ENCODE measurements around the gene L1CAM. TPM values are rescaled to one million over a fixed set of nuclear protein-coding genes. Genes with fewer than 3 reads are reported as not detected.

Gene L1CAM
- total and polyA plus RNA-seq, 9 of the 15 experiments (the other 6 are each of a cell fraction or from before 2014, with no cell fraction given): 0.09 to 0.86 (median 0.26) TPM; not detected in 3

DNA sequence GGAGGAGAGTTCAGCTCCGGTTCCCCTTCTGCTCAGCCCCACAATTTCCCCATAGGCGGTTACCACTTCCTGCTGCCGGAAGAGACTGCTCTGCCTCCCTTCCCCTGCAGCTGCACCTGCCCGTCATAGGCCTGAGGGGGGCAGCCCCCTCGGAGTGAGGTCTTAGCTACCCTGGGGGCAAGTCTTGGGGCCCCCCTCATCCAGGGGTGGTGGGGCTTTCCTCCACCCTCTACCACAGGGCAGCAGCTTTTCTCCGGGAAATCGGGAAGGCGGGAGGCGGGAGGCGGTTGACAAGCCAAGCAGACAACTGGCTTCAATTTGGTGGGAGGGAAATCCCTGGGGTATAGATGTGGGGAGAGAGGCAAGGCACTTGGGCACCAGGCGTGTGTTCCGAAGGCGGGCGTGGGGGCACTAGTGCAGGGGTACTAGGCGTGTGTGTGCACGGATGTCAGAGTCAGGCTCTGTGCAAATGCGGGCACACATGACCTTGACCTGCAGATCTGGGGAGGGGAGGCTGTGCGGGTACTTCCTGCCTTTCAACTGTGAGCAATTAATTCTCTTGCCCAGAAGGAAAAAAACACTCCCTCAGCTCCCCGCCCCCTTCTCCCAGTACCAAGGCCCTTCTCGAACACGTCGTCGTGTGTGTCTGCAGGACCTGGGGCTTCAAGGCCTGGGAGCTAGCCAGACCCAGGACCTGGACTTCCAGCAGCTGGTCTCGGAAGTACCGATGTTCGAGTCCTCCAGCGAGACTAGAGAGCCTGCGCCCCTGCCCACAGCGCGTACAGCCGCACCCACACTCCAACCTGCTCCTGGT, 41.1 kb upstream of the L1CAM start (continued):
- no peak for TF ChIP-seq POLR3G (IDR thresholded peaks at IDR 0.05; ENCODE audit: extremely low read depth, insufficient read length, insufficient replicate concordance)
- TF ChIP-seq, protein P1, sequence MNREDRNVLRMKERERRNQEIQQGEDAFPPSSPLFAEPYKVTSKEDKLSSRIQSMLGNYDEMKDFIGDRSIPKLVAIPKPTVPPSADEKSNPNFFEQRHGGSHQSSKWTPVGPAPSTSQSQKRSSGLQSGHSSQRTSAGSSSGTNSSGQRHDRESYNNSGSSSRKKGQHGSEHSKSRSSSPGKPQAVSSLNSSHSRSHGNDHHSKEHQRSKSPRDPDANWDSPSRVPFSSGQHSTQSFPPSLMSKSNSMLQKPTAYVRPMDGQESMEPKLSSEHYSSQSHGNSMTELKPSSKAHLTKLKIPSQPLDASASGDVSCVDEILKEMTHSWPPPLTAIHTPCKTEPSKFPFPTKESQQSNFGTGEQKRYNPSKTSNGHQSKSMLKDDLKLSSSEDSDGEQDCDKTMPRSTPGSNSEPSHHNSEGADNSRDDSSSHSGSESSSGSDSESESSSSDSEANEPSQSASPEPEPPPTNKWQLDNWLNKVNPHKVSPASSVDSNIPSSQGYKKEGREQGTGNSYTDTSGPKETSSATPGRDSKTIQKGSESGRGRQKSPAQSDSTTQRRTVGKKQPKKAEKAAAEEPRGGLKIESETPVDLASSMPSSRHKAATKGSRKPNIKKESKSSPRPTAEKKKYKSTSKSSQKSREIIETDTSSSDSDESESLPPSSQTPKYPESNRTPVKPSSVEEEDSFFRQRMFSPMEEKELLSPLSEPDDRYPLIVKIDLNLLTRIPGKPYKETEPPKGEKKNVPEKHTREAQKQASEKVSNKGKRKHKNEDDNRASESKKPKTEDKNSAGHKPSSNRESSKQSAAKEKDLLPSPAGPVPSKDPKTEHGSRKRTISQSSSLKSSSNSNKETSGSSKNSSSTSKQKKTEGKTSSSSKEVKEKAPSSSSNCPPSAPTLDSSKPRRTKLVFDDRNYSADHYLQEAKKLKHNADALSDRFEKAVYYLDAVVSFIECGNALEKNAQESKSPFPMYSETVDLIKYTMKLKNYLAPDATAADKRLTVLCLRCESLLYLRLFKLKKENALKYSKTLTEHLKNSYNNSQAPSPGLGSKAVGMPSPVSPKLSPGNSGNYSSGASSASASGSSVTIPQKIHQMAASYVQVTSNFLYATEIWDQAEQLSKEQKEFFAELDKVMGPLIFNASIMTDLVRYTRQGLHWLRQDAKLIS (CRISPR knock-in tag; IDR thresholded peaks at IDR 0.05): 0 out of 2 replicates have a peak, but pooled peaks have one; percentile 1
- TF ChIP-seq MCM5 (IDR thresholded peaks at IDR 0.05; ENCODE audit: low read depth): no peak
- TF ChIP-seq, protein P2, sequence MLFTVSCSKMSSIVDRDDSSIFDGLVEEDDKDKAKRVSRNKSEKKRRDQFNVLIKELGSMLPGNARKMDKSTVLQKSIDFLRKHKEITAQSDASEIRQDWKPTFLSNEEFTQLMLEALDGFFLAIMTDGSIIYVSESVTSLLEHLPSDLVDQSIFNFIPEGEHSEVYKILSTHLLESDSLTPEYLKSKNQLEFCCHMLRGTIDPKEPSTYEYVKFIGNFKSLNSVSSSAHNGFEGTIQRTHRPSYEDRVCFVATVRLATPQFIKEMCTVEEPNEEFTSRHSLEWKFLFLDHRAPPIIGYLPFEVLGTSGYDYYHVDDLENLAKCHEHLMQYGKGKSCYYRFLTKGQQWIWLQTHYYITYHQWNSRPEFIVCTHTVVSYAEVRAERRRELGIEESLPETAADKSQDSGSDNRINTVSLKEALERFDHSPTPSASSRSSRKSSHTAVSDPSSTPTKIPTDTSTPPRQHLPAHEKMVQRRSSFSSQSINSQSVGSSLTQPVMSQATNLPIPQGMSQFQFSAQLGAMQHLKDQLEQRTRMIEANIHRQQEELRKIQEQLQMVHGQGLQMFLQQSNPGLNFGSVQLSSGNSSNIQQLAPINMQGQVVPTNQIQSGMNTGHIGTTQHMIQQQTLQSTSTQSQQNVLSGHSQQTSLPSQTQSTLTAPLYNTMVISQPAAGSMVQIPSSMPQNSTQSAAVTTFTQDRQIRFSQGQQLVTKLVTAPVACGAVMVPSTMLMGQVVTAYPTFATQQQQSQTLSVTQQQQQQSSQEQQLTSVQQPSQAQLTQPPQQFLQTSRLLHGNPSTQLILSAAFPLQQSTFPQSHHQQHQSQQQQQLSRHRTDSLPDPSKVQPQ (CRISPR knock-in tag; IDR thresholded peaks at IDR 0.05; ENCODE audit: borderline replicate concordance): no peak
- TF ChIP-seq NFE2 (IDR thresholded peaks at IDR 0.05; ENCODE audit: low read depth): no peak

All from K562 (cell line).